ENCODE measurements around the gene BANK1.
"Not testable (repeated sequence)": the region's sequence is repeated elsewhere in the genome, so short reads cannot be mapped to it uniquely, and the experiment has no call there.

The BANK1 gene

GRCh38 chr4:101888472-101888871, 97.9 kb downstream of the BANK1 start:
- no peak for DNase-seq

- not testable (repeated sequence) for DNase-seq
Measured at GRCh38 chr4:101905527-101905926, 115.0 kb downstream of the BANK1 start.

- no peak for DNase-seq
Measured at GRCh38 chr4:101910786-101911373, 120.3 kb downstream of the BANK1 start.

- no peak for DNase-seq
Measured at GRCh38 chr4:101911616-101912015, 121.1 kb downstream of the BANK1 start.

GRCh38 chr4:101914761-101915160, 124.2 kb downstream of the BANK1 start:
- no peak for DNase-seq

GRCh38 chr4:101919373-101919977, 128.9 kb downstream of the BANK1 start:
- DNase-seq = no peak

- DNase-seq = no peak
Measured at GRCh38 chr4:101921370-101921769, 130.8 kb downstream of the BANK1 start.

- DNase-seq = no peak
Measured at GRCh38 chr4:101931619-101932018, 141.1 kb downstream of the BANK1 start.

GRCh38 chr4:101933855-101934254, 143.3 kb downstream of the BANK1 start:
- DNase-seq = no peak

GRCh38 chr4:101938836-101939235, 148.3 kb downstream of the BANK1 start:
- no peak for DNase-seq

GRCh38 chr4:101941816-101942358, 151.4 kb downstream of the BANK1 start:
- no peak for DNase-seq

GRCh38 chr4:101942891-101943290, 152.4 kb downstream of the BANK1 start:
- DNase-seq = no peak

GRCh38 chr4:101944649-101945048, 154.1 kb downstream of the BANK1 start:
- DNase-seq = no peak

- no peak for DNase-seq
Measured at GRCh38 chr4:101948055-101948454, 157.5 kb downstream of the BANK1 start.

GRCh38 chr4:101948951-101949350, 158.4 kb downstream of the BANK1 start:
- DNase-seq = no peak

- DNase-seq = no peak
Measured at GRCh38 chr4:101950258-101950979, 159.9 kb downstream of the BANK1 start.

GRCh38 chr4:101952985-101953384, 162.5 kb downstream of the BANK1 start:
- DNase-seq = no peak

GRCh38 chr4:101953949-101954348, 163.4 kb downstream of the BANK1 start:
- DNase-seq = no peak

- no peak for DNase-seq
Measured at GRCh38 chr4:101954351-101954750, 163.8 kb downstream of the BANK1 start.

- DNase-seq = no peak
Measured at GRCh38 chr4:101954975-101955678, 164.6 kb downstream of the BANK1 start.

GRCh38 chr4:101956068-101956825, 165.7 kb downstream of the BANK1 start:
- DNase-seq = no peak

- no peak for DNase-seq
Measured at GRCh38 chr4:101958547-101958946, 168.0 kb downstream of the BANK1 start.

- DNase-seq = no peak
Measured at GRCh38 chr4:101960431-101960830, 169.9 kb downstream of the BANK1 start.
